HL-60 (cell line): ENCODE results near the gene SLC38A9.

Experiments
- DNase-seq, 2 experiments: peaks; one replicate each; pipeline ENCODE4 v3.0.0-alpha.2; 2010 to 2020; ENCODE audit warnings: low read depth in 1 of 2, low spot score in 1 of 2
- H3K27ac ChIP-seq: fragments of 250-450 bp; sonication (Bioruptor Pico); replicated peaks from 2 replicates; pipeline ENCODE4 v1.5.1; 2020; ENCODE audit warnings: mild to moderate bottlenecking, moderate library complexity
- H3K27me3 ChIP-seq: fragments of 250-450 bp; sonication (Bioruptor Pico); 2 replicates; pipeline ENCODE4 v1.5.1; 2021; ENCODE audit warnings: mild to moderate bottlenecking, moderate library complexity; ENCODE audit not compliant: insufficient read depth, poor library complexity, severe bottlenecking
- H3K4me3 ChIP-seq: replicated peaks from 2 replicates; pipeline ENCODE4 v1.5.1; 2011; ENCODE audit warnings: mild to moderate bottlenecking, control low read depth, low read length; ENCODE audit not compliant: insufficient read depth
- GABPA ChIP-seq: IDR thresholded peaks from 2 replicates; pipeline ENCODE4 v1.6.1; 2012; ENCODE audit warnings: low read depth
- POLR2AphosphoS5 ChIP-seq: IDR thresholded peaks from 2 replicates; pipeline ENCODE4 v1.6.1; 2012; ENCODE audit warnings: low read depth
- SPI1 ChIP-seq: IDR thresholded peaks from 2 replicates; pipeline ENCODE4 v1.6.1; 2012; ENCODE audit warnings: low read depth, mild to moderate bottlenecking, borderline replicate concordance
- TF ChIP-seq, protein P1 (sequence below): IDR thresholded peaks from 2 replicates; pipeline ENCODE4 v1.6.1; 2012; ENCODE audit warnings: low read depth; ENCODE audit not compliant: insufficient replicate concordance
- TF ChIP-seq, protein P2 (sequence below): IDR thresholded peaks from one replicate; pipeline ENCODE4 v1.5.1; 2011; ENCODE audit warnings: low read length, control low read depth, inconsistent platforms; ENCODE audit not compliant: insufficient read depth

Gene SLC38A9

DNA sequence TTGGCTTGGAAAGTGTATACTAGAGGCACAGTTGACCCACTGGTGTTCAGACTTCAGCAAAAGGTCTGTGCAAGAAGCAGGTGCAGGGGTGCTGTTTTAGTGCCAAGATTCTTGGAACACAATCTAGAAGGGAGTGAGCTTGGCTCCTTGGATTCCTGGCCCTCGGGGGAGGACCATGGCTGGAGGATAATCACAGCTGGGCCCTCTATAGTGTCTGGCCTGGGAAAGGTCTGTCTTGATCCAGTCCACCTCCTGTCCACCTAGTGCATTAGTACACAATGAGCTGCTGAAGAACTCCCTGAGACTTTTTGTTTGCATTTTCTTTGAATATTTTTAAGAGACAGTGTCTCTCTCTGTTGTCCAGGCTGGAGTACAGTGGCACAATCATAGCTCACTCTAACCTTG lies 126.9 kb downstream of the SLC38A9 start:
- no peak for TF ChIP-seq SPI1
- TF ChIP-seq, protein P1, sequence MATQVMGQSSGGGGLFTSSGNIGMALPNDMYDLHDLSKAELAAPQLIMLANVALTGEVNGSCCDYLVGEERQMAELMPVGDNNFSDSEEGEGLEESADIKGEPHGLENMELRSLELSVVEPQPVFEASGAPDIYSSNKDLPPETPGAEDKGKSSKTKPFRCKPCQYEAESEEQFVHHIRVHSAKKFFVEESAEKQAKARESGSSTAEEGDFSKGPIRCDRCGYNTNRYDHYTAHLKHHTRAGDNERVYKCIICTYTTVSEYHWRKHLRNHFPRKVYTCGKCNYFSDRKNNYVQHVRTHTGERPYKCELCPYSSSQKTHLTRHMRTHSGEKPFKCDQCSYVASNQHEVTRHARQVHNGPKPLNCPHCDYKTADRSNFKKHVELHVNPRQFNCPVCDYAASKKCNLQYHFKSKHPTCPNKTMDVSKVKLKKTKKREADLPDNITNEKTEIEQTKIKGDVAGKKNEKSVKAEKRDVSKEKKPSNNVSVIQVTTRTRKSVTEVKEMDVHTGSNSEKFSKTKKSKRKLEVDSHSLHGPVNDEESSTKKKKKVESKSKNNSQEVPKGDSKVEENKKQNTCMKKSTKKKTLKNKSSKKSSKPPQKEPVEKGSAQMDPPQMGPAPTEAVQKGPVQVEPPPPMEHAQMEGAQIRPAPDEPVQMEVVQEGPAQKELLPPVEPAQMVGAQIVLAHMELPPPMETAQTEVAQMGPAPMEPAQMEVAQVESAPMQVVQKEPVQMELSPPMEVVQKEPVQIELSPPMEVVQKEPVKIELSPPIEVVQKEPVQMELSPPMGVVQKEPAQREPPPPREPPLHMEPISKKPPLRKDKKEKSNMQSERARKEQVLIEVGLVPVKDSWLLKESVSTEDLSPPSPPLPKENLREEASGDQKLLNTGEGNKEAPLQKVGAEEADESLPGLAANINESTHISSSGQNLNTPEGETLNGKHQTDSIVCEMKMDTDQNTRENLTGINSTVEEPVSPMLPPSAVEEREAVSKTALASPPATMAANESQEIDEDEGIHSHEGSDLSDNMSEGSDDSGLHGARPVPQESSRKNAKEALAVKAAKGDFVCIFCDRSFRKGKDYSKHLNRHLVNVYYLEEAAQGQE = no peak
- TF ChIP-seq GABPA = no peak
- TF ChIP-seq, protein P2, sequence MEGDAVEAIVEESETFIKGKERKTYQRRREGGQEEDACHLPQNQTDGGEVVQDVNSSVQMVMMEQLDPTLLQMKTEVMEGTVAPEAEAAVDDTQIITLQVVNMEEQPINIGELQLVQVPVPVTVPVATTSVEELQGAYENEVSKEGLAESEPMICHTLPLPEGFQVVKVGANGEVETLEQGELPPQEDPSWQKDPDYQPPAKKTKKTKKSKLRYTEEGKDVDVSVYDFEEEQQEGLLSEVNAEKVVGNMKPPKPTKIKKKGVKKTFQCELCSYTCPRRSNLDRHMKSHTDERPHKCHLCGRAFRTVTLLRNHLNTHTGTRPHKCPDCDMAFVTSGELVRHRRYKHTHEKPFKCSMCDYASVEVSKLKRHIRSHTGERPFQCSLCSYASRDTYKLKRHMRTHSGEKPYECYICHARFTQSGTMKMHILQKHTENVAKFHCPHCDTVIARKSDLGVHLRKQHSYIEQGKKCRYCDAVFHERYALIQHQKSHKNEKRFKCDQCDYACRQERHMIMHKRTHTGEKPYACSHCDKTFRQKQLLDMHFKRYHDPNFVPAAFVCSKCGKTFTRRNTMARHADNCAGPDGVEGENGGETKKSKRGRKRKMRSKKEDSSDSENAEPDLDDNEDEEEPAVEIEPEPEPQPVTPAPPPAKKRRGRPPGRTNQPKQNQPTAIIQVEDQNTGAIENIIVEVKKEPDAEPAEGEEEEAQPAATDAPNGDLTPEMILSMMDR = no peak
- TF ChIP-seq POLR2AphosphoS5 = no peak
- DNase-seq = no peak
- no peaks in the 10 kb centered on the region for H3K27me3 ChIP-seq
- H3K27ac ChIP-seq = no peak overlapping the region
- H3K4me3 ChIP-seq = no peak overlapping the region

- Histone ChIP-seq H3K4me3 (no peak overlapping the region), H3K27ac (no peak overlapping the region), H3K27me3 (no peaks in the 10 kb centered on the region)
- no peak for DNase-seq
- TF ChIP-seq, protein P1 = no peak
- TF ChIP-seq, protein P2 = no peak
- TF ChIP-seq SPI1 = no peak
- no peak for TF ChIP-seq GABPA
- no peak for TF ChIP-seq POLR2AphosphoS5
These were observed 127.5 kb downstream of the SLC38A9 start for GRCh38 chr5:55584398-55585205.

- no peak overlapping the region for H3K4me3 ChIP-seq
- TF ChIP-seq, protein P1 = no peak
- TF ChIP-seq, protein P2 = no peak
- TF ChIP-seq POLR2AphosphoS5 (no peak), SPI1 (no peak), GABPA (no peak)
- H3K27ac ChIP-seq = no peak overlapping the region
- no peak for DNase-seq
- H3K27me3 ChIP-seq = no peaks in the 10 kb centered on the region
These were observed 128.5 kb downstream of the SLC38A9 start for GRCh38 chr5:55583578-55583977.
